Measurements from ENCODE around the gene DERL3.
A peak's percentile ranks its signal among the peaks of the same experiment; 100 is the strongest.
"Not testable (repeated sequence)": the region's sequence is repeated elsewhere in the genome, so short reads cannot be mapped to it uniquely, and the experiment has no call there.

The DERL3 gene

GRCh38 chr22:23838681-23839468, at the start of gene DERL3:
Gene DERL3 (minus strand): TSS chr22:23839006. CDS start chr22:23838987, 19 bp downstream.
- peak; percentile 95 to 99 (median 95) for DNase-seq (ENCODE audit: low read depth in 3 of 3)

GRCh38 chr22:23884140-23884539, 45.3 kb upstream of the DERL3 start:
- DNase-seq (ENCODE audit: low read depth in 3 of 3) = no peak

- DNase-seq (ENCODE audit: low read depth in 3 of 3) = no peak
Measured at GRCh38 chr22:23883658-23884057, 44.9 kb upstream of the DERL3 start.

GRCh38 chr22:23882370-23882769, 43.6 kb upstream of the DERL3 start:
- DNase-seq (ENCODE audit: low read depth in 3 of 3) = no peak

- DNase-seq (ENCODE audit: low read depth in 3 of 3) = no peak
Measured at GRCh38 chr22:23878219-23878618, 39.4 kb upstream of the DERL3 start.

GRCh38 chr22:23877566-23877965, 38.8 kb upstream of the DERL3 start:
- DNase-seq (ENCODE audit: low read depth in 3 of 3) = no peak

GRCh38 chr22:23875801-23876200, 37.0 kb upstream of the DERL3 start:
- no peak for DNase-seq (ENCODE audit: low read depth in 3 of 3)

GRCh38 chr22:23874871-23875270, 36.1 kb upstream of the DERL3 start:
- DNase-seq (ENCODE audit: low read depth in 3 of 3) = no peak

GRCh38 chr22:23868580-23868979, 29.8 kb upstream of the DERL3 start:
- no peak for DNase-seq (ENCODE audit: low read depth in 3 of 3)

GRCh38 chr22:23864499-23865154, 25.8 kb upstream of the DERL3 start:
- not testable (repeated sequence) for DNase-seq (ENCODE audit: low read depth in 3 of 3)

- no peak for DNase-seq (ENCODE audit: low read depth in 3 of 3)
Measured at GRCh38 chr22:23862103-23862502, 23.3 kb upstream of the DERL3 start.

- not testable (repeated sequence) for DNase-seq (ENCODE audit: low read depth in 3 of 3)
Measured at GRCh38 chr22:23860187-23860586, 21.4 kb upstream of the DERL3 start.

GRCh38 chr22:23859201-23859600, 20.4 kb upstream of the DERL3 start:
- no peak for DNase-seq (ENCODE audit: low read depth in 3 of 3)

GRCh38 chr22:23858484-23858815, 19.6 kb upstream of the DERL3 start:
- no peak for DNase-seq (ENCODE audit: low read depth in 3 of 3)

GRCh38 chr22:23857606-23858483, 19.0 kb upstream of the DERL3 start, which contains the start of gene SLC2A11:
Gene SLC2A11 (plus strand): TSS chr22:23857875. CDS start chr22:23858000, 125 bp downstream.
- peak; percentile 90 to 91 (median 90) for DNase-seq (ENCODE audit: low read depth in 3 of 3)

- DNase-seq (ENCODE audit: low read depth in 3 of 3) = no peak
Measured at GRCh38 chr22:23856721-23857605, 18.2 kb upstream of the DERL3 start.

- no peak for DNase-seq (ENCODE audit: low read depth in 3 of 3)
Measured at GRCh38 chr22:23850136-23850611, 11.4 kb upstream of the DERL3 start.

- DNase-seq (ENCODE audit: low read depth in 3 of 3) = peak; percentile 76 to 84 (median 78)
Measured at GRCh38 chr22:23849009-23850006, 10.5 kb upstream of the DERL3 start.

- no peak for DNase-seq (ENCODE audit: low read depth in 3 of 3)
Measured at GRCh38 chr22:23847991-23848864, 9.4 kb upstream of the DERL3 start.

Data from stimulated activated CD4-positive, alpha-beta T cell treated with anti-CD3 and anti-CD28 coated beads, TNF-alpha, amount 100 ng/mL, for 48 hours (primary cell).